Activated CD4-positive, CD25-positive, alpha-beta regulatory T cell treated with anti-CD3 and anti-CD28 coated beads, Interleukin-2, amount 50 U/mL, for 72 hours (primary cell): ENCODE results near the gene NGRN.
"Not testable (repeated sequence)": the region's sequence is repeated elsewhere in the genome, so short reads cannot be mapped to it uniquely, and the experiment has no call there.

Experiments
- DNase-seq: peaks from one replicate; pipeline ENCODE4 v3.0.0; 2021

The NGRN gene

GRCh38 chr15:90234096-90234988 is 31.1 kb upstream of the NGRN start, which contains the start of gene GDPGP1:
TSS of gene GDPGP1 (plus strand) at chr15:90234209. CDS start at chr15:90240909, 6,700 bp downstream.
- no peak for DNase-seq

DNA sequence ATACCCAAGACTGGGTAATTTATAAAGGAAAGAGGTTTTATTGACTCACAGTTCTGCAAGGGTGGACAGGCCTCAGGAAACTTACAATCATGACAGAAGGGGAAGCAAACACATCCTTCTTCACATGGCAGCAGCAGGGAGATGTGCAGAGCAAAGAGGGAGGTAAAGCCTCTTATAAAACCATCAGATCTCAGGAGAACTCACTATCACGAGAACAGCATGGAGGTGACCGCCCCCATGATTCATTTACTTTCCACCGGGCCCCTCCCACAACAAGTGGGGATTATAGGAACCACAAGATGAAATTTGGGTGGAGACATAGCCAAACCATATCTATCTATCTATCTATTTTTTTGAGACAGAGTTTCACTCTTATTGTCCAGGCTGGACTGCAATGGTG is 26.1 kb upstream of the NGRN start:
- no peak for DNase-seq

GRCh38 chr15:90240856-90241255 is 24.6 kb upstream of the NGRN start:
- no peak for DNase-seq

- DNase-seq = no peak
Measured at GRCh38 chr15:90241343-90242192, 23.9 kb upstream of the NGRN start.

DNA sequence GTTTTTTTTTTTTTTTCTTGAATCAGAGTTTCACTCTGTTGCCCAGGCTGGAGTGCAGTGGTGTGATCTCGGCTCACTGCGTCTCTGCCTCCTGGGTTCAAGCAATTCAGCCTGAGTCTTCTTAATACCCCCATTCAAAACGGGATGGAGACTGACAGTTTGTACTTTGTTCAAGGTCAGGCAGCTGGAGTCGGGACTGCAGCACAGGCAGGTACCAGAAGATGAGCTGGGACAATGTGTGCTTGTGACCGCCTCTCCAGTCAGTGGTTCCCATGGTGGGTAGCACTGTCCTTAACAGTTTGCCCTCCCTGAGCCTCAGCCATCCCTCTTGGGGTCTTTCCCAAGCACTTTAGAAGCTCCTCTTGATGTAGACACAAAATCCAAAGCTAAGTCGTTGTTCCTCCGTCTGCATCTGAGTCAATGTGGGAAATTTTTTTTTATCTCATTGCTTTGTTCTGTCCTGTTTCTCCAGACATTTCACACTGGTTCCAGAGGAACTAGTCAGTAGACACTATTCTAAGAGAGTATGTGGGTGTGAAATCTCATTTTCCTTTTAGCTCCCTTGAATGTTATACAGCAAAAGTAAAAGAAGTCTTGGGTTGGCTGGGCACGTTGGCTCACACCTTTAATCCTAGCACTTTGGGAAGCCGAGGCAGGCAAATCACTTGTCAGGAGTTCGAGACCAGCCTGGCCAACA is 21.4 kb upstream of the NGRN start:
- no peak for DNase-seq

DNA sequence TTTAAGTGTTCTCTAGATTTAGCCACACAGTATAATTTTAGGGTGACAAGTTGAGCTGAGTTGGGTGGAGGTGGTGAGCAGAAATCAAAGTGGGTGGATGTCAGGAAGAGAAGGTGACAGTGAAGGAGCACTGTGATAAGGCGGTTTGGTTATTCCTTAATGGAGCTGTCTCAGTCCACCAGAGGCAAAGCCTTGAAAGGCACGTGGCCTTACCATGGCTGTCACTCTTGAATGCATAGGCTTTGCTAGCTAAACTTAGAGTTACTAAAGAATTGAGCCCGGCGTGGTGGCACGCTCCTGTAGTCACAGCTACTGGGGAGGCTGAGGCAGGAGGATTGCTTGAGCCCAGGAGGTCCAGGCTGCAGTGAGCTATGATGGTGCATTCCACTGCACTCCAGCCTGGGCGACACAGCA is 16.7 kb upstream of the NGRN start:
- no peak for DNase-seq

- DNase-seq = peak; percentile 84
Measured at GRCh38 chr15:90249203-90249863, 16.1 kb upstream of the NGRN start, which contains the start of gene TTLL13. TSS of gene TTLL13 (plus strand) at chr15:90249556. CDS start at chr15:90250631, 1,075 bp downstream.

DNA sequence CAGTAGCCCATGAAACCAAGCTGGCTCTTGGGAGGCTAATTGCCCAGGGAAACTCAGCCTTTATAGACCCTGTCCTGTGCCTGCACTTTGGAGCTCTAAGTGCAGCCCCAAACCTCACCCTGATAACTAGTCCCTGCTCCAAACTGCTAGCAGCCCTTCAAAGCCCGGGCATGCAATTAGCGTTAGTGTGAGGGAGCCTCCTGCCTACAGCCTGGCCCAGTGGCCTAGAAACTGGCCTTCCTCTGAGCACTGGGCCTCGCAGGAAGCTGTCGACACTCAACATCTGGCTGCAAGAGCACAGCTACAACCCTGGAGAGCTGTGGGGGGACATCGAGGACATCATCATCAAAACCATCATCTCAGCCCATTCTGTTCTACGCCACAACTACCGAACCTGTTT is 7.7 kb upstream of the NGRN start:
- no peak for DNase-seq

DNA sequence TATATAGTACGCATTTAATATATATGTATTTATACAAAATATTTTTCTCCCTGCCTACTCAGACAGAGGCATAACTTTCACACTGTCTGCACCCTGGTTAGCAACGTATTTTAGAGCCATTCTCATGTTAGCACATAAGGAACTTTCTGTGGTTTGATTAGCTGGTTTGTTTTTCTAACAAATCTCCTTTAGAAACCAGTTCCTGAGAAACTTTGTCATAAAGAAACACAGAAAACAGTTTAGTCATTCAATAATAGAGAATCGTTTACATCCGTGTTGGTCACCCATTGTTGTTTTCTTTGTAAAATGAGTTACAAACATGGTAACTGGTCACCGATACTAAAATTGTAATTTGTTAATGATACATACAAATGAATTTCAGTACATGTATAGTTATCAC is 5.9 kb upstream of the NGRN start:
- no peak for DNase-seq

- not testable (repeated sequence) for DNase-seq
Measured at GRCh38 chr15:90260731-90261130, 4.7 kb upstream of the NGRN start.

DNA sequence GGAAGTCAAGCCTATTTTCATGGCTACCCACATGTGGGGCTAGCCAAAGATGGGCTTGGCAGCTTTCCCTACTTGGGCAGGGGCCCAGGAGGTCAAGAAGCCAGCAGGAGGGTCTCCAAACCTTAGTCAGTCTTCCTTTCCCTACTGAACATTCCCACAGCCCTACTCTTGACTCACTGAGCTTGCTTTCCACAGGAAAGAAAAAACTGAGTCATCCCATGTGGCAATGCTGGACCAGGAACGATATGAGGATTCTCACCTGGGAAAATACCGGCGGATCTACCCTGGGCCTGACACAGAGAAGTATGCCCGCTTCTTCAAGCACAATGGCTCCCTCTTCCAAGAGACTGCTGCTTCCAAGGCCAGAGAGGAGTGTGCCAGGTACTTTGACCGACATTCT is 3.7 kb upstream of the NGRN start:
- DNase-seq = no peak

GRCh38 chr15:90262426-90262825 is 3.0 kb upstream of the NGRN start:
- DNase-seq = no peak

- no peak for DNase-seq
Measured at GRCh38 chr15:90264671-90265070, 801 bp upstream of the NGRN start.

- DNase-seq = peak; percentile 45
Measured at GRCh38 chr15:90266061-90266431, 574 bp downstream of the NGRN start.

DNA sequence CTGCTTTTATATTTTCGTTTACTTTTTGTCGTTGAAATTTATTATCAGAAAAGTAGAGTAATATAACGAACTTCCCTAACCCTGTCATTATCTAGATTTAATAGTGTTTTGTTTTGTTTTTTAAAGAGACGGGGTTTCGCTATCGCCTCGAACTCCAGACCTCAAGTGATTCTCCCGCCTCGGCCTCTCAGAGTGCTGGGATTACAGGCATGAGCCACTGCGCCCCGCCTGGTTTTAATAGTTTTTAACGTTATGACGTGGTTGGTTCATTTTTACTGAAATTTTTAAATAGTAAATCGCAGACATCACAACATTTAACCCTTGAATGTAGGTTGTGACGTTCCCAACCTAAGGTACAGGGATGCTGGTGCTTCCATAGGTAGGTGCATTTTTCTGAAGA is 1.0 kb downstream of the NGRN start:
- DNase-seq = no peak

DNA sequence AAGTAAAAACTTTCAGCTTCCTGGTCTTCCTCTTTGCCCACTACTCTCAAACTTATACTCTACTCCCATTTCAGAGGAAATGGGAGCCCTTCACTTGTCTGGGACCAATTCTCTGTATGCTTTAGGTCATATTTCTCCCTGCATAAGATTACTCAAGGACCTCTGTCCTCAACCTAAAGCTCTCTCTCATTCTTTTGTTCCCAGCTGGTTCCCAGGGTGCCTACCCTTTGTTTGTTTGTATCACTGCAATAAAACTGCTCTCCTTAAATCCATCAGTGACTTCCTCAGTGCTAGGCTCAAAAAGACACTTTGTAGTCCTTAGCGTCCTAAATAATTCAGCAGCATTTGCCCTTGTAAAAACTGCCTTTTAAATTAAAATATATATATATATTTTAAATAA is 2.9 kb downstream of the NGRN start:
- DNase-seq = no peak

GRCh38 chr15:90270502-90271150 is 5.2 kb downstream of the NGRN start:
- no peak for DNase-seq

DNA sequence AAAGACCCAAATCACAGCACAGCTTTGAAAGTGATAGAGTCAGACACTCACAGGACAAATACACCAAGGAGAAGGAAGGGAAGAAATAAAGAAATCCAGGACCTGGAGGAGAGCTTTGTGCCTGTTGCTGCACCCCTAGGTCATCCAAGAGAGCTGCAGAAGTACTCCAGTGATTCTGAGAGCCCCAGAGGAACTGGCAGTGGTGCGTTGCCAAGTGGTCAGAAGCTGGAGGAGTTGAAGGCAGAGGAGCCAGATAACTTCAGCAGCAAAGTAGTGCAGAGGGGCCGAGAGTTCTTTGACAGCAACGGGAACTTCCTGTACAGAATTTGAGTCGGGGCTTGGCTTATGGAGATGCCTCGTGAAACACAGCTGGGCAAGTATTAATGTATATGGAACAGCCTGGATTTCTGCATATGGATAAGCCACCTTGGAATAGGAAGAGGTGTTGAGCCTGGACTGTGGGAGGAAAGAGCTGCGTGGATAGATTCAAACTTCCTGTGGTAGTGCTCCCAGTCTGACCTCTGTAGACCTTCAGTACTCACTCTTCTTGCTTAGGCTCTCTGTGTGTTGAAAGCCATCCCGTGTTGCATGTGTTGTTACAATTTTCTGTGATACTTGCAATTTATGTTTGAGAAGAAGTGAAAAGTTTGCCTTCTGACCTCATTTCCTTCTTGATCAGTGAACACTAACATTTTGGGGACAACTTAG is 6.1 kb downstream of the NGRN start:
- DNase-seq = no peak

GRCh38 chr15:90278467-90278866 is 13.0 kb downstream of the NGRN start:
- not testable (repeated sequence) for DNase-seq

- not testable (repeated sequence) for DNase-seq
Measured at GRCh38 chr15:90280743-90281142, 15.3 kb downstream of the NGRN start.

GRCh38 chr15:90281637-90282036 is 16.2 kb downstream of the NGRN start:
- not testable (repeated sequence) for DNase-seq
